Measurements from ENCODE around the gene EMP2.

DNA sequence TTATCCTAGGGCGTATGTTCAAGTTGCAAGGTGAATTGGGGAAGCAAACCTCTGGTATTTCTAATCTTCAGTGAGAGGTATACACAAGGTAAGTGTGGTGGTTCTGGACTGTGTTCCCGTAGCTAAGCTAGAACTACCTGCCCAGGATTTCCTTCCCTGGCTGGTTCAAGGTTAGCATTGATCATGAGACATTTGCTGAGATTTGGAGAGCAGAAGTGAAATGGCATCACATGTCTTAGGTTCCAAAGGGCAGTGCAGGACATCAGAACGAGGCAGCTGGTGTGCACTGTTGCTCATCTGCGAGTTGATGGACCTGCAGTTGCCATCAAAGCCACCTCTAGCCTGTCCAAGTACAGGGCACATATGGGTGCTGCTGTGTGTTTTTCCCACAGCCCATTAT, 95.2 kb downstream of the EMP2 start:
- no peak for TF ChIP-seq POLR2AphosphoS5 (IDR thresholded peaks at IDR 0.05; ENCODE audit: low read depth, low read length)
- no peak for TF ChIP-seq TAF1 (IDR thresholded peaks at IDR 0.05; ENCODE audit: low read depth, low read length)
- no peak for TF ChIP-seq POLR2A (IDR thresholded peaks at IDR 0.05; ENCODE audit: low read depth, low read length)
- no peak for TF ChIP-seq POU2F2 (IDR thresholded peaks at IDR 0.05; ENCODE audit: low read depth, low read length)
- no peak for TF ChIP-seq SPI1 (IDR thresholded peaks at IDR 0.05; ENCODE audit: low read depth, low read length)
